Stimulated activated CD8-positive, alpha-beta memory T cell treated with anti-CD3 and anti-CD28 coated beads, Interleukin-15, amount 100 ng/mL, for 48 hours (primary cell): ENCODE results near the gene CD8B2.
"Not testable (repeated sequence)": the region's sequence is repeated elsewhere in the genome, so short reads cannot be mapped to it uniquely, and the experiment has no call there.

Experiments used
- DNase-seq, 2 donors: peaks; one replicate each; pipeline ENCODE4 v3.0.0-alpha.2; 2020; ENCODE audit warnings: low read depth in 2 of 2

CD8B2 gene

GRCh38 chr2:106486551-106487385 lies at the start of gene CD8B2:
Gene CD8B2, plus strand, starts transcription at chr2:106487364. Its CDS starts 63 bp downstream, at chr2:106487427.
- not testable (repeated sequence) for DNase-seq

- peak in 1 of 2 donors; percentile 6 for DNase-seq
Measured at GRCh38 chr2:106461882-106462281, 25.3 kb upstream of the CD8B2 start.

- DNase-seq: not testable (repeated sequence)
Measured at GRCh38 chr2:106467516-106467915, 19.6 kb upstream of the CD8B2 start.

GRCh38 chr2:106468107-106468506 lies 19.1 kb upstream of the CD8B2 start, which contains the start of gene RGPD3:
Gene RGPD3, minus strand, starts transcription at chr2:106468413. Its CDS starts 125 bp downstream, at chr2:106468288.
- DNase-seq: not testable (repeated sequence)

GRCh38 chr2:106470658-106471057 lies 16.5 kb upstream of the CD8B2 start:
- peak; percentile 10 to 19 for DNase-seq

- DNase-seq: not testable (repeated sequence)
Measured at GRCh38 chr2:106477647-106478046, 9.5 kb upstream of the CD8B2 start.

GRCh38 chr2:106479563-106479962 lies 7.6 kb upstream of the CD8B2 start:
- not testable (repeated sequence) for DNase-seq

GRCh38 chr2:106487386-106488191 lies 425 bp downstream of the CD8B2 start:
- DNase-seq: not testable (repeated sequence)

GRCh38 chr2:106489701-106490100 lies 2.5 kb downstream of the CD8B2 start:
- not testable (repeated sequence) for DNase-seq

GRCh38 chr2:106492399-106492798 lies 5.2 kb downstream of the CD8B2 start:
- not testable (repeated sequence) for DNase-seq

- not testable (repeated sequence) for DNase-seq
Measured at GRCh38 chr2:106492913-106493312, 5.7 kb downstream of the CD8B2 start.

- DNase-seq: not testable (repeated sequence)
Measured at GRCh38 chr2:106498549-106498948, 11.4 kb downstream of the CD8B2 start.

GRCh38 chr2:106500350-106500749 lies 13.2 kb downstream of the CD8B2 start:
- not testable (repeated sequence) for DNase-seq

- DNase-seq: not testable (repeated sequence)
Measured at GRCh38 chr2:106502351-106502750, 15.2 kb downstream of the CD8B2 start.

- DNase-seq: not testable (repeated sequence)
Measured at GRCh38 chr2:106504192-106504591, 17.0 kb downstream of the CD8B2 start.

- not testable (repeated sequence) for DNase-seq
Measured at GRCh38 chr2:106504787-106505186, 17.6 kb downstream of the CD8B2 start.

- DNase-seq: not testable (repeated sequence)
Measured at GRCh38 chr2:106506002-106506687, 19.0 kb downstream of the CD8B2 start.

- not testable (repeated sequence) for DNase-seq
Measured at GRCh38 chr2:106508660-106509373, 21.7 kb downstream of the CD8B2 start.

- DNase-seq: not testable (repeated sequence)
Measured at GRCh38 chr2:106509374-106509770, 22.2 kb downstream of the CD8B2 start.

GRCh38 chr2:106510791-106511190 lies 23.6 kb downstream of the CD8B2 start:
- not testable (repeated sequence) for DNase-seq

GRCh38 chr2:106511476-106511901 lies 24.3 kb downstream of the CD8B2 start:
- peak; percentile 22 to 40 for DNase-seq
